B cell (primary cell): ENCODE data around the gene KRTDAP. TPM values are rescaled to one million over a fixed set of nuclear protein-coding genes. Genes with fewer than 3 reads are reported as not detected.
A peak's percentile ranks its signal among the peaks of the same experiment; 100 is the strongest.

Source experiments
- ATAC-seq: fragments of 200-7000 bp; cut with Tn5 transposase; one replicate; pipeline ENCODE4 v1.10.0; 2021; ENCODE audit warnings: low read depth, mild to moderate bottlenecking, moderate number of reproducible peaks, moderate library complexity
- CTCF ChIA-PET: fragments of 350-600 bp; sonication (Branson Sonifier 250); formaldehyde crosslinking; loops from one replicate; lab custom pipeline; 2021; ENCODE audit warnings: antibody characterized with exemption, inconsistent platforms; lab: Charles Lee
- POLR2A ChIA-PET: fragments of 350-600 bp; sonication (Branson Sonifier 250); formaldehyde crosslinking; loops from one replicate; lab custom pipeline; 2021; ENCODE audit warnings: antibody characterized with exemption; lab: Charles Lee
- DNase-seq: peaks from one replicate; pipeline ENCODE4 v3.0.0; 2013
- H2AFZ ChIP-seq: 2 replicates; pipeline ENCODE4 v1.6.1; 2012; ENCODE audit warnings: mild to moderate bottlenecking, low read depth, low read length; ENCODE audit not compliant: insufficient read depth, poor library complexity, severe bottlenecking
- H3K27ac ChIP-seq, 2 donors: 1 replicate in 1 of 2; 2 replicates in 1 of 2; pipeline ENCODE4 v1.5.1; 2012 to 2013; ENCODE audit warnings: low read length in 2 of 2, mild to moderate bottlenecking in 2 of 2, moderate library complexity in 1 of 2
- H3K27me3 ChIP-seq, 4 experiments: fragments of 200-600 bp in 1 of 4; sonication (generic) in 1 of 4; replicated peaks in 1 of 4; 1 replicate in 2 of 4; 2 replicates in 2 of 4; pipeline versions ENCODE4 v1.6.1 to v1.7.0; 2013 to 2016; ENCODE audit warnings: low read length in 3 of 4, mild to moderate bottlenecking in 2 of 4, mixed read lengths in 1 of 4, moderate library complexity in 1 of 4; ENCODE audit not compliant: insufficient read depth in 4 of 4, control insufficient read depth in 3 of 4; ENCODE audit errors: control extremely low read depth in 1 of 4
- H3K36me3 ChIP-seq, 2 experiments: replicated peaks in 1 of 2; 1 replicate in 1 of 2; 2 replicates in 1 of 2; pipeline versions ENCODE4 v1.6.1 to v1.7.1; 2013; ENCODE audit warnings: low read length in 1 of 2; ENCODE audit not compliant: insufficient read depth in 2 of 2, control insufficient read depth in 1 of 2; ENCODE audit errors: control extremely low read depth in 1 of 2, extremely low read depth in 1 of 2
- H3K4me1 ChIP-seq, 2 donors: fragments of 200-600 bp in 1 of 2; sonication (generic) in 1 of 2; 1 replicate in 1 of 2; 2 replicates in 1 of 2; pipeline versions ENCODE4 v1.5.1 to v1.6.1; 2013 to 2017; ENCODE audit warnings: low read length in 2 of 2; ENCODE audit not compliant: control insufficient read depth in 2 of 2, insufficient read depth in 2 of 2
- H3K4me2 ChIP-seq: replicated peaks from 2 replicates; pipeline ENCODE3; 2012; ENCODE audit warnings: mild to moderate bottlenecking, low read depth, low read length; ENCODE audit not compliant: poor library complexity, severe bottlenecking
- H3K4me3 ChIP-seq, 5 experiments: fragments of 200-600 bp in 1 of 5; sonication (generic) in 1 of 5; 1 replicate in 3 of 5; 2 replicates in 2 of 5; pipeline versions ENCODE4 v1.5.1 to v1.7.0; 2011 to 2016; ENCODE audit warnings: low read length in 4 of 5, mild to moderate bottlenecking in 4 of 5, low read depth in 2 of 5, control low read depth in 1 of 5, moderate library complexity in 1 of 5; ENCODE audit not compliant: insufficient read depth in 1 of 5; ENCODE audit errors: control extremely low read depth in 1 of 5, extremely low read depth in 1 of 5
- H3K79me2 ChIP-seq: fragments of 200-600 bp; sonication (generic); one replicate; pipeline ENCODE4 v1.6.0; 2016; ENCODE audit warnings: low read length; ENCODE audit not compliant: control insufficient read depth, insufficient read depth
- H3K9ac ChIP-seq: fragments of 200-600 bp; sonication (generic); 2 replicates; pipeline ENCODE4 v1.6.1; 2017; ENCODE audit warnings: mild to moderate bottlenecking, low read length, moderate library complexity
- H3K9me3 ChIP-seq, 3 donors: one replicate each; pipeline versions ENCODE4 v1.6.1 to v1.7.1; 2013; ENCODE audit warnings: low read length in 2 of 3; ENCODE audit not compliant: control insufficient read depth in 2 of 3, insufficient read depth in 1 of 3; ENCODE audit errors: control extremely low read depth in 1 of 3
- H4K20me1 ChIP-seq: 2 replicates; pipeline ENCODE4 v1.6.0; 2012; ENCODE audit warnings: mild to moderate bottlenecking, low read length; ENCODE audit not compliant: insufficient read depth, control insufficient read depth, poor library complexity, severe bottlenecking
- H3K27ac Mint-ChIP-seq: one replicate; pipeline ENCODE4 v1.8.0; 2021; ENCODE audit warnings: mixed read lengths
- H3K27me3 Mint-ChIP-seq: one replicate; pipeline ENCODE4 v1.8.0; 2021; ENCODE audit warnings: mixed read lengths
- H3K4me1 Mint-ChIP-seq: one replicate; pipeline ENCODE4 v1.8.0; 2021; ENCODE audit warnings: mixed read lengths
- H3K4me3 Mint-ChIP-seq: one replicate; pipeline ENCODE4 v1.8.0; 2021; ENCODE audit warnings: mixed read lengths
- H3K9me3 Mint-ChIP-seq: one replicate; pipeline ENCODE4 v1.8.0; 2022; ENCODE audit warnings: mixed read lengths; ENCODE audit not compliant: insufficient read depth
- EZH2 ChIP-seq: IDR thresholded peaks from 2 replicates; pipeline ENCODE4 v1.6.1; 2012; ENCODE audit warnings: borderline replicate concordance, low read depth, mild to moderate bottlenecking, moderate library complexity, low read length; ENCODE audit not compliant: insufficient read depth, poor library complexity, severe bottlenecking
- WGBS: methylation state at CpG from one replicate; pipeline ENCODE4 v1.1.5; 2013; ENCODE audit warnings: missing lambda C conversion rate; ENCODE audit not compliant: insufficient coverage; 5-methylcytosine and 5-hydroxymethylcytosine counted together
- intact Hi-C: fragments of 100-400 bp; cut with micrococcal nuclease; formaldehyde crosslinking; loops from one replicate; pipeline ENCODE4 v1.10.0; 2022
- polyA plus RNA-seq: library from polyadenylated mRNA; depleted of rRNA; stranded (reverse); fragments of >200 nt; gene quantifications from 2 replicates; pipeline ENCODE4 v1.2.3, GENCODE V29; 2012
- total RNA-seq, 2 donors: library from RNA; stranded (reverse); fragments of 120-200 nt in 1 of 2; gene quantifications; 1 replicate in 1 of 2; 2 replicates in 1 of 2; pipeline versions ENCODE4 v1.2.3 to v1.2.4, GENCODE V29; 2013 to 2022
- TF ChIP-seq, protein P1 (sequence below): fragments of 200-600 bp; IDR thresholded peaks from one replicate; pipeline ENCODE4 v1.8.0; 2022; ENCODE audit warnings: antibody characterized with exemption, mild to moderate bottlenecking

KRTDAP gene
- total and polyA plus RNA-seq, 2 donors (not counting 1 experiment from before 2014, with no cell fraction given), result not detected

DNA sequence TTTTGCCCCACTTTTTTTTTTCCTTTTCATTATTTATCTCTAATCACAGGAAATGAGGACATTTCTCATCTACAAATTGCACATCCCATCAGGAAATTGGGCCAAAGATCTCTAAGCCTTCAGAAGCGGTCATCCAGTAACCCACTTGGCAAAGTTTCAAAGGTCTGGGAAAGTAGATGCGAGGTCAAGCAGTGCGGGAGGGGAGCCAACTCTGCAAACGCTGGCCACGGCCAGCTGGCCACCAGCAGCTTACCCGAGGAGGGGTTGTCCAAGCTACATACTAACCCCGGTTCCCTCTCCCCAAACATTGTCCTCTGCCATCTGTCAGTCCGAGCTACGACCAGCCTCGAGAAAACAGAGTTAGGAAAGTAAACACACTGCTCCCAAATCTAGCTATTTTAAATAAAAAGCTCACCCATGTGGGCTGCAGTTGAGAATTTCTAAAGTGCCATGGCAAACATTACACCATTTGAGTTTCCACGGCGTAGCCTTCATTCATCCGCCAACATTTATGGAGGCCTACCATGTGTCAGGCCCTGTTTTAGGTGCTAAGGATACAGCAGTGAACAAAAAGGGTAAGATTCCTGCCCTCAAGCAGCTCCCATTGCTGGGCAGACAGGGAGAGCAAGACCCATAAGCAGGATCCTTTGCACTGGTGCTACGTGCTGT lies 30.7 kb downstream of the KRTDAP start:
- H3K27me3 Mint-ChIP-seq, result no peaks in the 10 kb centered on the region
- H3K9me3 ChIP-seq, result no peaks in the 10 kb centered on the region
- ChIA-PET POLR2A (interaction anchor here (0.6 to 1.7 kb wide), 4 partner anchors 36 to 129 kb away, joined by 3 to 6 read pairs (median 4); partner anchors contain the start of gene FFAR1), CTCF (interaction anchor here (1.0 to 3.4 kb wide), 8 partner anchors 9 to 184 kb away, joined by 3 to 20 read pairs (median 5); no protein-coding TSS in a partner anchor)
- peak overlapping the region; percentile 85 for H3K4me2 ChIP-seq
- peaks cover 80% of the 10 kb centered on the region for H3K4me1 Mint-ChIP-seq
- no peak overlapping the region for H3K9ac ChIP-seq
- no peak for DNase-seq
- no peak overlapping the region for H3K27ac ChIP-seq
- no peaks in the 10 kb centered on the region for H3K36me3 ChIP-seq
- 81% methylated on average over 13 of the region's 14 CpGs for WGBS
- no peaks in the 10 kb centered on the region for H3K9me3 Mint-ChIP-seq
- no peak overlapping the region for H2AFZ ChIP-seq
- no peak for TF ChIP-seq EZH2
- TF ChIP-seq, protein P1, sequence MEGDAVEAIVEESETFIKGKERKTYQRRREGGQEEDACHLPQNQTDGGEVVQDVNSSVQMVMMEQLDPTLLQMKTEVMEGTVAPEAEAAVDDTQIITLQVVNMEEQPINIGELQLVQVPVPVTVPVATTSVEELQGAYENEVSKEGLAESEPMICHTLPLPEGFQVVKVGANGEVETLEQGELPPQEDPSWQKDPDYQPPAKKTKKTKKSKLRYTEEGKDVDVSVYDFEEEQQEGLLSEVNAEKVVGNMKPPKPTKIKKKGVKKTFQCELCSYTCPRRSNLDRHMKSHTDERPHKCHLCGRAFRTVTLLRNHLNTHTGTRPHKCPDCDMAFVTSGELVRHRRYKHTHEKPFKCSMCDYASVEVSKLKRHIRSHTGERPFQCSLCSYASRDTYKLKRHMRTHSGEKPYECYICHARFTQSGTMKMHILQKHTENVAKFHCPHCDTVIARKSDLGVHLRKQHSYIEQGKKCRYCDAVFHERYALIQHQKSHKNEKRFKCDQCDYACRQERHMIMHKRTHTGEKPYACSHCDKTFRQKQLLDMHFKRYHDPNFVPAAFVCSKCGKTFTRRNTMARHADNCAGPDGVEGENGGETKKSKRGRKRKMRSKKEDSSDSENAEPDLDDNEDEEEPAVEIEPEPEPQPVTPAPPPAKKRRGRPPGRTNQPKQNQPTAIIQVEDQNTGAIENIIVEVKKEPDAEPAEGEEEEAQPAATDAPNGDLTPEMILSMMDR, result no peak
- H3K79me2 ChIP-seq, result no peaks in the 10 kb centered on the region
- H3K4me3 Mint-ChIP-seq, result peak overlapping the region; percentile 57
- no peak for ATAC-seq
- H3K4me3 ChIP-seq, result peak overlapping the region in 1 of 5 experiments; percentile 2
- peak overlapping the region; percentile 74 for H3K27ac Mint-ChIP-seq
- H3K27me3 ChIP-seq, result no peaks in the 10 kb centered on the region
- intact Hi-C loops, result loop anchor here (10.0 kb wide), 1 partner anchor 305 kb away; the partner anchor contains the start of gene FXYD5
- H4K20me1 ChIP-seq, result no peaks in the 10 kb centered on the region
- H3K4me1 ChIP-seq, result peaks cover 78 to 88% of the 10 kb centered on the region in 2 donors
